ENCODE data around the gene CCDC51.

- TF ChIP-seq POLR2A (IDR thresholded peaks at IDR 0.05; ENCODE audit: low read depth, low read length) = no peak
- no peak for TF ChIP-seq POLR2AphosphoS5 (IDR thresholded peaks at IDR 0.05; ENCODE audit: low read depth, low read length)
Measured at GRCh38 chr3:48435774-48436476, 4.0 kb downstream of the CCDC51 start.
